Measurements from ENCODE around the gene UBE2O.

The UBE2O gene

GRCh38 chr17:76452660-76453430 lies at the start of gene UBE2O:
Gene UBE2O, minus strand, starts transcription at chr17:76453152. Its CDS starts 11 bp downstream, at chr17:76453141.
- peak; percentile 91 for DNase-seq

- DNase-seq = no peak
These were observed 48.9 kb upstream of the UBE2O start for GRCh38 chr17:76501827-76502307.

DNA sequence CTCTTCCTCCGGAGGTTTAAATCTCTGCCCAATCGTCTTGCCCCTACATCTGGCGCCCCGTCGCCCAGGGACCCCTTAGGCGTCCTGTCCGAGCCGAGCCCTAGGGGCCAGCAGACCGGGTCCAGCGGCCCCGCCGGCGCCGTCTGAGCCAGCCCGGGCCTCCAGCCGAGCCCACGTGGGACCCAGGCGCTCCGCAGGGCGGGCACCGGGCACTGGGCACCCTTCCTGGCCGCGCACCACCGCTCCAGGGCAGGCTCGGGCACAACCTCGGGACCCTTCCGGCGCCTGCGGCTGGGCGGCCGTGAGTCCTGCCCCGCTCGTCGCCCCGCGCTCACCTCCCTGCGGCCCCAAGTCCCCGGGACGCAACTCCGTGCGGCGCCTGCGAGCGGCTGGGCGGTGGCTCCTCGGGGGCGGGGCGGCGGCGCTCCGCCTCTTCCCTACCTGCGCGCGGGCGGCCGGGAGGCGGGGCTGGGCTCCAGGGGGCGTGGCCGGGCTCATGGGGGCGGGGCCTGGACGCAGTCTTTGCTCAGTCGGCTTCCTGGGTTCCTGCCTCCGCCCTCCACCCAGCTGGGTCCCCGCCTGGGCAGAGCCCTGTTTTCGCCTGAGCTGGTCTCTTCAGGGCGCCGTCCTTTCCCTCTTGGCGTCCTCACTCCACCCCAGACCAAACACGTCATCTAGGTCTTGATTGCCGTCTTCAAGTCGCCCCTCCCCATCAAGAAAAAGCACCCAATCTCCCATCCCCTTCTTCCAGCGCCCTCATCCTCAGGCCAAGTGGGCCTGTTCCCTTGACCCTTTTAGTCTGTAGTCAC lies 48.3 kb upstream of the UBE2O start, which contains the start of gene RHBDF2:
Gene RHBDF2, minus strand, starts transcription at position 406 of the 809 bp plus-strand sequence. CDS start 19,899 bp downstream, outside the sequence.
- DNase-seq = peak; percentile 90

DNA sequence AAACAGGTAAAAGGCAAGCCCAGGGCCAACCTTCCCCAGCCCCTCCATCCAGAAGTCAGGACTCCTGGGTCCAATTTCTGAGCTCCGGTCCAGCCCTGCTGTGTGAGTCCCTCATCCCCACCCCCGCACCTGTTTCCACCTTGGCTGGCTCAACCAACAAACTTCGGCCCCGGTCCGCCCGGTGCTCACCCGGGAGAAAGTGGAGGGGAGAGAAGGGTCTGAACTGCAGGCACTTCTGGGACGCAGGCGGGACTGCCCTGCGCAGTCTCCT lies 47.7 kb upstream of the UBE2O start:
- DNase-seq = no peak

GRCh38 chr17:76500074-76500746 lies 47.3 kb upstream of the UBE2O start:
- DNase-seq = no peak

DNA sequence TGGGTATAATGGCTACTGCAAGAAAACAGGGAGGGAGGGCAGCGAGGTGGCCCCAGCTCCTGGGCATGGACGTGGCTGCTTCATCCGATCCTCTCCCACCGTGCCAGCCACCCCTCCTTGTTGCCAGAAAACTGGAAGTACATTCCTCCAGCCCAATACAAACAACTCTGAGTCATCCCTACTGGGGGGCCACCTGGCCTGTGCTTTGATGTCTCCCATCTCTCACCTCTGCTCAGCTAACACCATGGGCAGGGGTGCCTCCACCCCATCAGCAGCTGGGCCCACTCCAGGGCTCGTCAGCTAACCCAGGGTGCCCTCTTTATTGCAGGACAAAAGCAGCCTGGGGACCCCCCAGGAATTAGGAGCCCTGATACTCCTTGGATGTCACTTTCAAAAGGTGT lies 46.3 kb upstream of the UBE2O start:
- DNase-seq = no peak

- no peak for DNase-seq
These were observed 45.9 kb upstream of the UBE2O start for GRCh38 chr17:76498876-76499251.

DNA sequence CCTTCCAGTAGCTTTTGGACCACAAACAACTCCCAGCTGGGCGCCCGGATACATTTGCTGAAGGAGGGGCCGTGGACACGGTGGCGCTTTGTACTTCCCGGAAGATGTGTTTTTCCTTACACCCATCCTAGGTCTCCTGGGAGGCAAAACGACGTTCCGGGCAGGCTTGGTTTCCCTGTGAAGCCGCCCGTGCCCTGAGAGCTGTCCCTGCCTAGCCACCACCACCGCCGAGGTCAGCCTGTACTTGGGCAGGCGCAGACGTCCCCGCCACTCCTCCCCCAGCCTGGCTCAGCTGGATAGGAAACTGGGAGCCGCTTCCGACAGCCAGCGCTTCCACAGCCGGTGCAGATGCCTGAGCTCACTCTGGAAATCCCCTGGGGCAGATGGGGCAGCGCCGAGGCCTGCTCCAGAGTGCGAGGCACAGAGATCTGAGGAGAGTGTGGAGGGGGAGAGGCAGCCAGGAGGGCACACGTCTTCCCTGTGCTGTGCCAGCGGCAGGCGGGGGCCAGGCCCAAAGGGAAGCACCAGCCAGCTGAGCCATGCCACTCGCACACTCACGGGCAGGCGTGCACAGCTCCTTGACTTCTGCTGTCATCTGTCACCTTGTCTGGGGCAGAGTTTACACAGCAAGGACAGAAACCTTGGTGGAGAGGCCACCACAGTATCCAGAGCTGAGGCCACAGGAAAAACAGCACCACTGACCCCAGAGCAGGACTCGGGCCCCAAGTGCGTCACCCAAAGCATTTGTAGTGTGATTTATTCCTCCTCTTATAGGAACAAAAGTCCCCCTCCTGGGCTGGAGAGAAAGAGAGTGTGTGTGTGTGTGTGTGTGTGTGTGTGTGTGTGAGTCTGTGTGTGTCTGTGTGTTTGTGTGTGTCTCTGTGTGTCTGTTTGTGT lies 45.3 kb upstream of the UBE2O start:
- peak; percentile 52 for DNase-seq

GRCh38 chr17:76497699-76497978 lies 44.7 kb upstream of the UBE2O start:
- no peak for DNase-seq

DNA sequence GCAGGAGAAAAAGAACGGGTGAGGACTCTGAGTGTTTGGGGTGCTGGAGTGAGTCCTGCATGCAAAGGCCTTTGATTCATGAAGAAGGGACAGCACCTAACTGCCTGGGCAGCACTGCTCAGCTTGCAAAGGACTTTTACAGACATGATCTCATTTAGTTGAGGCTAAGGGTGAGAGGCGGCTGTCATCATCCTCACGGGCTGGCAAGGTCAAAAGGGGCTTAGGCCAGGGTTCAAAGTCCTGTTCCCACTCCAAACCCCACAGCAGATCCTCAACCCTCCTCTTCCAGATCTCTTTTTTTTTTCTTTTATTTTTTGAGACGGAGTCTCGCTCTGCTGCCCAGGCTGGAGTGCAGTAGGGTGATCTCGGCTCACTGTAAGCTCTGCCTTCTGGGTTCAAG lies 43.5 kb upstream of the UBE2O start:
- no peak for DNase-seq

GRCh38 chr17:76495663-76496400 lies 42.9 kb upstream of the UBE2O start:
- no peak for DNase-seq

GRCh38 chr17:76493505-76494167 lies 40.7 kb upstream of the UBE2O start:
- no peak for DNase-seq

DNA sequence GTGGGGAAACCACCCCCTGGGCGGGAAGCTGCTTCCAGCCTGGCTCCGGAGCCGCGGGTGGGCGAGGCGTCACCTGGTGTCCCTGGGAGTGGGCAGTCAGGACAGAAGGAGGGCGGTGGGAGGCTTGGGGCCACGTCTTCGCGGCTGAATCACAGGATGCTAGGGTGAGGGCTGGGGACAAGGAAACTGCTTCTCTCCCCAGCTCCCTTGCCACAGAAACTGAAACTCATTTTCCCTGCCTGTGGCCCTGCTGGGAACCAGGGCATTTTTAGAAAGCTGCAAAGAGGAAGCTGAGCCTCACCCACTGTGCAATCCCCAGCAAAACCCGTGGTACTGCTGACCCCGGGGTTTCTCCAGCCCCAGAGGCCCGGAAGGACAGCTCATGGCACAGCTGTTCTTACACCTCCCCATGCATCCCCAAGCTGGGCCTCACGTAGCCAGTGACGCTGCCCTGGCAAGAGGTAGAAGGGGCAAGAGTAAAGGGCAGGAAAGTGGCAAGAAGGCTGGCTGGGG lies 40.1 kb upstream of the UBE2O start:
- DNase-seq = no peak

DNA sequence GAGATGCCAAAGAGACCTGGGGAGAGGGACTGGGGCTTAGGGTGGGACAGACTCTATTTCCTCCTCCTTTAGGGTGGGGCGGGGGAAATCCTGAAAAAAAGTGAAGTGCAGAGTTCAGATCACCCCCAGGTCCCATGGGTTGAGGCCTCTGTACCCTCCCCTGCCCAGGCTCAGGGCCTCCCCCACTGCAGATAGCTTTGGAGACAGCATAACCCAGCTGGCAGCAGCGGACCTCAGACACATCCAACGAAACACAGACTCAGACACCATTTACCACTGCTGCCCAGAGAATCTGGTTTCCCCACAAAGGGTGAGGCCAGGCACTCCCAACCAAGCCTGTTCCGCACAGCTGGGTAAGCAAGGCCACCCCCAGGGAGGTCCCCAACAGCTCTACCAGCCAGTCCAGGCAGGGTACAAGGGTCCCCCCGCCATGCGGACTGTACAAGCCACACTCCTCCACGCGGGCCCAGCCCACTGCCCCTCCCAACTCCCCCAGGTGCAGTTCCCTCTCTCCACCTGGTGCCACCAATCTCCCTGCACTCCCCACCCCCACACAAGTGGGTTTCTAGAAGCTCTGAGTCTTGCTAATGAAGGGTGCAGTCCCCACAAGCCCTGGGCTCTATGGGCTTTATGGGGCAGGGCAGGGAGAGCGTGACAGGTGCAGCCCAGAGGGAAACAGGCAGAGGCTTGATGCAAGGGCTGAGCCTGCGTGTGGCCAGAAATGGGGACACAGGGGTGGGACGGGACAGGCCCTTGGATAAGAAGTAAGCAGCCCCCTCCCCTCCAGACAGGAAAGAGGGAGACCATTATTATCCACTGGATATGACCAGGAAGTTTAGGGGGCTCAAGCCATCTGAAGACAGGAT lies 39.4 kb upstream of the UBE2O start:
- DNase-seq = no peak

GRCh38 chr17:76491271-76492122 lies 38.5 kb upstream of the UBE2O start:
- no peak for DNase-seq

GRCh38 chr17:76490112-76490710 lies 37.3 kb upstream of the UBE2O start:
- no peak for DNase-seq

DNA sequence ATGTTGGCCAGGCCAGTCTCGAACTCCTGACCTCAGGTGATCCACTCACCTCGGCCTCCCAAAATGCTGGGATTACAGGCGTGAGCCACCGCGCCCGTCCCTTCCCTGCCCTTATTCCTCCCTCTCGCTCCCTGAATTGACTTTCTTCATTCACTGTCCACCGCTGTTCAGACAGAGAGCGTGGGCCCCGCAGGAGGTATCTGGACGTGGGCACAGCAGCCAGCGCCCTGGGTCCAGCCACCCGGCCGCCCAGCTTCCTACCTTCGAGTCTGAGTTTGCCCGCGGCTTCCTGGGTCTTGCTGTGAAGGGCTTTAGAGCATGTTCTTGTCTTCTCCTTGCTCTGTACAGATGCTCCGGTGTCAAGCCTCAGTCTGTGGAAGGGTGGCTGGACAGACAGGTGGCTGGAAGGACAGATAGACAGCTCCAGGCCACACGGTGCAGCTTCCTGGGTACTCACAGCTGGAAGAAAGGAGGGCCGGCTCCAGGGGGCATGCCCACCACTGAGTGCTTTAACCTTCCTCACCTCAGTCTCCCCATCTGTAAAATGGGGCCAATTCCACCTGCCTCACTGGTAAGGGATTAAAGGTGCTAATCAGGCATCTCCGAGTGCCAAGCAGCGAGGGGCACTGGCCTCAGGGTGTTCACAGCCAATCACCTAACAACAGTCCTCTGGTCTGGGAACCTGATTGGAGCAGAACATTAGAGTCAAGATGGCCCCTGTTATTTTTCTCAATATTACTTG lies 34.7 kb upstream of the UBE2O start:
- DNase-seq = no peak

- DNase-seq = peak; percentile 74
These were observed 32.6 kb upstream of the UBE2O start for GRCh38 chr17:76485569-76485968.
